H1 (cell line): ENCODE measurements around the gene DUXB. TPM values are rescaled to one million over a fixed set of nuclear protein-coding genes. Genes with fewer than 3 reads are reported as not detected.

Experiments
- ASH2L ChIP-seq: fragments of 200-600, 300-600 bp; sonication (generic); IDR thresholded peaks from one replicate; pipeline ENCODE4 v1.7.1; 2017; ENCODE audit warnings: low read length
- CEBPB ChIP-seq: IDR thresholded peaks from 2 replicates; pipeline ENCODE4 v1.6.1; 2012; ENCODE audit warnings: low read depth, low read length
- CTBP2 ChIP-seq: IDR thresholded peaks from 2 replicates; pipeline ENCODE4 v1.7.0; 2011; ENCODE audit warnings: borderline replicate concordance, mild to moderate bottlenecking, moderate library complexity, mixed read lengths, low read length; ENCODE audit not compliant: insufficient read depth, insufficient read length
- EGR1 ChIP-seq: IDR thresholded peaks from 2 replicates; pipeline ENCODE4 v1.6.1; 2011; ENCODE audit warnings: low read depth, low read length, borderline replicate concordance
- EP300 ChIP-seq, 2 experiments: IDR thresholded peaks; 1 replicate in 1 of 2; 2 replicates in 1 of 2; pipeline ENCODE4 v1.6.1; 2011 to 2012; ENCODE audit warnings: low read depth in 2 of 2, low read length in 2 of 2, mild to moderate bottlenecking in 2 of 2, borderline replicate concordance in 1 of 2, inconsistent platforms in 1 of 2, moderate library complexity in 1 of 2
- EZH2 ChIP-seq: fragments of 200-600 bp; sonication (generic); IDR thresholded peaks from 2 replicates; pipeline ENCODE4 v1.7.1; 2012; ENCODE audit warnings: low read depth, mild to moderate bottlenecking, moderate library complexity, low read length, inconsistent platforms; ENCODE audit not compliant: severe bottlenecking
- FOSL1 ChIP-seq: IDR thresholded peaks from 2 replicates; pipeline ENCODE4 v1.6.1; 2011; ENCODE audit warnings: mild to moderate bottlenecking, low read depth, low read length, moderate library complexity; ENCODE audit not compliant: insufficient read depth
- GTF2F1 ChIP-seq: IDR thresholded peaks from 2 replicates; pipeline ENCODE4 v1.6.1; 2012; ENCODE audit warnings: low read depth, low read length, improper control_type of control experiment, borderline replicate concordance
- KDM1A ChIP-seq: fragments of 200-600, 300-600 bp; sonication (generic); IDR thresholded peaks from 2 replicates; pipeline ENCODE4 v1.7.1; 2016; ENCODE audit warnings: mild to moderate bottlenecking, low read length, borderline replicate concordance
- KDM4A ChIP-seq: IDR thresholded peaks from one replicate; pipeline ENCODE4 v1.7.1; 2012; ENCODE audit warnings: low read depth, mild to moderate bottlenecking, moderate library complexity, low read length, inconsistent platforms; ENCODE audit not compliant: severe bottlenecking
- PHF8 ChIP-seq: fragments of 200-600 bp; sonication (generic); conservative IDR thresholded peaks from 2 replicates; pipeline ENCODE4 v1.7.1; 2012; ENCODE audit warnings: low read depth, mild to moderate bottlenecking, inconsistent platforms, low read length, moderate library complexity
- POU5F1 ChIP-seq: IDR thresholded peaks from 2 replicates; pipeline ENCODE4 v1.6.1; 2011; ENCODE audit warnings: low read depth, mild to moderate bottlenecking, low read length, moderate library complexity
- RNF2 ChIP-seq: fragments of 200-900, 300-1000 bp; sonication (generic); IDR thresholded peaks from 2 replicates; pipeline ENCODE4 v1.7.1; 2016; ENCODE audit warnings: borderline replicate concordance, low read depth, mild to moderate bottlenecking, antibody characterized with exemption, low read length; ENCODE audit not compliant: poor library complexity, severe bottlenecking; ENCODE audit errors: missing control alignments
- SIN3A ChIP-seq, 2 experiments: IDR thresholded peaks in 1 of 2; conservative IDR thresholded peaks in 1 of 2; 2 replicates each; pipeline ENCODE4 v1.6.1; 2011 to 2012; ENCODE audit warnings: low read length in 2 of 2, improper control_type of control experiment in 1 of 2, low read depth in 1 of 2, mild to moderate bottlenecking in 1 of 2
- SRF ChIP-seq: IDR thresholded peaks from 2 replicates; pipeline ENCODE4 v1.6.1; 2011; ENCODE audit warnings: mild to moderate bottlenecking, low read depth, low read length, moderate library complexity
- TEAD4 ChIP-seq: IDR thresholded peaks from 2 replicates; pipeline ENCODE4 v1.6.1; 2012; ENCODE audit warnings: low read depth, low read length, inconsistent platforms, mixed read lengths
- ZNF274 ChIP-seq: IDR thresholded peaks from 2 replicates; pipeline ENCODE4 v1.7.0; 2012; ENCODE audit warnings: low read length, borderline replicate concordance; ENCODE audit errors: extremely low read depth
- polyA plus RNA-seq, 7 experiments: library from polyadenylated mRNA; depleted of rRNA in 3 of 7; stranded (reverse) in 5 of 7; unstranded in 2 of 7; fragments of >200 nt in 5 of 7; fragments of 200-250 nt in 2 of 7; gene quantifications; 1 replicate in 5 of 7; 2 replicates in 1 of 7; 4 replicates in 1 of 7; pipeline versions ENCODE4 v1.2.1 to v1.2.3, GENCODE V29; 2011 to 2013; ENCODE audit warnings: missing spikeins in 2 of 7, mixed read lengths in 2 of 7
- total RNA-seq: library from RNA; stranded (reverse); fragmentation: NEBNext Ultra II Directional; extraction: Animal tissue kit (Norgen Biotek cat#: 25700); gene quantifications from 2 replicates; pipeline ENCODE4 v1.2.1, GENCODE V29; 2021
- TF ChIP-seq, protein P1 (sequence below): IDR thresholded peaks from 2 replicates; pipeline ENCODE4 v1.6.1; 2012; ENCODE audit warnings: inconsistent platforms
- TF ChIP-seq, protein P2 (sequence below): IDR thresholded peaks from 2 replicates; pipeline ENCODE4 v1.6.1; 2011; ENCODE audit warnings: low read length, improper control_type of control experiment
- TF ChIP-seq, protein P3 (sequence below): IDR thresholded peaks from 2 replicates; pipeline ENCODE4 v1.6.1; 2011; ENCODE audit warnings: low read depth, mild to moderate bottlenecking, low read length; ENCODE audit not compliant: insufficient read depth

The DUXB gene
- total and polyA plus RNA-seq, 2 of the 8 experiments (the other 6 are each of a cell fraction or from before 2014, with no cell fraction given) = not detected

DNA sequence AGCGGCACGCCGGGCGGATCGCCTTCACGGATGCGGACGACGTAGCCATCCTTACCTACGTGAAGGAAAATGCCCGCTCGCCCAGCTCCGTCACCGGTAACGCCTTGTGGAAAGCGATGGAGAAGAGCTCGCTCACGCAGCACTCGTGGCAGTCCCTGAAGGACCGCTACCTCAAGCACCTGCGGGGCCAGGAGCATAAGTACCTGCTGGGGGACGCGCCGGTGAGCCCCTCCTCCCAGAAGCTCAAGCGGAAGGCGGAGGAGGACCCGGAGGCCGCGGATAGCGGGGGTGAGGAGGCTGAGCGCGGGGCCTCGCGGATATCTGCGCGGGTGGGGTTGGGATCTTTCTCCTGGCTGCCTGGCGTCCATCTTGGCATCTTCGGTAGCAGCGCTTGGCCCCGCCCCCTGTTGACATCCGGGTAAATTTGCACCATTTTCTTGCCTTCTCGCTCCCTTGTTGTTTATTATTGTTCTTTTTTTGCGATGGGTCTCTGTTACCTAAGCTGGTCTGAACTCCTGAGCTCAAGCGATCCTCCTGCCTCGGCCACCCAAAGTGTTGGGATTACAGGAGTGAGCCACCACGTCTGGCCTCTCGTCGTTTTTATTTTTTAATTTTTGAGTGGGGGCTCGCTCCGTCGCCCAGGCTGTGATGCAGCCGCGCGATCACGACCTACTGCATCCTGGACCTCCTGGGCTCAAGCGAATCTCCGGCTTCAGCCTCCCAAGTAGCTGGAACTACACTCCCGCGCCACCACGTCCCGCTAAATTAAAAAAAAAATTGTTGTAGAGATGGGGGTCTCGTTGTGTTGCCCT lies 52.8 kb downstream of the DUXB start (continued):
- TF ChIP-seq, protein P1, sequence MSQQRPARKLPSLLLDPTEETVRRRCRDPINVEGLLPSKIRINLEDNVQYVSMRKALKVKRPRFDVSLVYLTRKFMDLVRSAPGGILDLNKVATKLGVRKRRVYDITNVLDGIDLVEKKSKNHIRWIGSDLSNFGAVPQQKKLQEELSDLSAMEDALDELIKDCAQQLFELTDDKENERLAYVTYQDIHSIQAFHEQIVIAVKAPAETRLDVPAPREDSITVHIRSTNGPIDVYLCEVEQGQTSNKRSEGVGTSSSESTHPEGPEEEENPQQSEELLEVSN = no peak
- TF ChIP-seq ASH2L (peak; percentile 16), TEAD4 (no peak), KDM1A (no peak), CTBP2 (no peak), EP300 (IDR thresholded peaks at IDR 0.05; ENCODE audit: borderline replicate concordance in 1 of 2, low read depth in 2 of 2, low read length in 2 of 2) (no peak), KDM4A (peak; percentile 45), EZH2 (no peak), CEBPB (no peak), SIN3A (conservative IDR thresholded peaks at IDR 0.05 in 1 of 2, IDR thresholded peaks at IDR 0.05 in 1 of 2; ENCODE audit: low read depth in 1 of 2, low read length in 2 of 2) (no peak), ZNF274 (no peak), RNF2 (no peak), FOSL1 (no peak), PHF8 (0 out of 2 replicates have a peak, but pooled peaks have one; percentile 30), GTF2F1 (no peak), SRF (no peak), POU5F1 (no peak), EGR1 (no peak)
- TF ChIP-seq, protein P2, sequence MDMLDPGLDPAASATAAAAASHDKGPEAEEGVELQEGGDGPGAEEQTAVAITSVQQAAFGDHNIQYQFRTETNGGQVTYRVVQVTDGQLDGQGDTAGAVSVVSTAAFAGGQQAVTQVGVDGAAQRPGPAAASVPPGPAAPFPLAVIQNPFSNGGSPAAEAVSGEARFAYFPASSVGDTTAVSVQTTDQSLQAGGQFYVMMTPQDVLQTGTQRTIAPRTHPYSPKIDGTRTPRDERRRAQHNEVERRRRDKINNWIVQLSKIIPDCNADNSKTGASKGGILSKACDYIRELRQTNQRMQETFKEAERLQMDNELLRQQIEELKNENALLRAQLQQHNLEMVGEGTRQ = no peak
- TF ChIP-seq, protein P3, sequence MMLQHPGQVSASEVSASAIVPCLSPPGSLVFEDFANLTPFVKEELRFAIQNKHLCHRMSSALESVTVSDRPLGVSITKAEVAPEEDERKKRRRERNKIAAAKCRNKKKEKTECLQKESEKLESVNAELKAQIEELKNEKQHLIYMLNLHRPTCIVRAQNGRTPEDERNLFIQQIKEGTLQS = no peak
